Activated B cell treated with CpG ODN at 0.5 μM for 24 hours (primary cell): ENCODE data around the gene FGFR2. TPM values are rescaled to one million over a fixed set of nuclear protein-coding genes. Genes with fewer than 3 reads are reported as not detected.

Source experiments
- ATAC-seq: fragments of 200-7000 bp; cut with Tn5 transposase; one replicate; pipeline ENCODE4 v1.10.0; 2021; ENCODE audit warnings: low read depth, mild to moderate bottlenecking, moderate library complexity
- CTCF ChIA-PET: fragments of 350-600 bp; sonication (Branson Sonifier 250); formaldehyde crosslinking; loops from one replicate; lab custom pipeline; 2021; ENCODE audit warnings: antibody characterized with exemption; lab: Charles Lee
- POLR2A ChIA-PET: fragments of 350-600 bp; sonication (Branson Sonifier 250); formaldehyde crosslinking; loops from one replicate; lab custom pipeline; 2021; ENCODE audit warnings: antibody characterized with exemption; lab: Charles Lee
- DNase-seq: peaks from one replicate; pipeline ENCODE4 v3.0.0; 2022
- H3K27ac Mint-ChIP-seq: one replicate; pipeline ENCODE4 v1.8.0; 2020; ENCODE audit warnings: mixed read lengths
- H3K27me3 Mint-ChIP-seq: one replicate; pipeline ENCODE4 v1.8.0; 2021; ENCODE audit warnings: mixed read lengths
- H3K36me3 Mint-ChIP-seq: one replicate; pipeline ENCODE4 v1.8.0; 2021; ENCODE audit warnings: low read depth, mixed read lengths
- H3K4me1 Mint-ChIP-seq: one replicate; pipeline ENCODE4 v1.8.0; 2021; ENCODE audit warnings: mixed read lengths
- H3K4me3 Mint-ChIP-seq: one replicate; pipeline ENCODE4 v1.8.0; 2020; ENCODE audit warnings: mild to moderate bottlenecking, mixed read lengths
- H3K9me3 Mint-ChIP-seq: one replicate; pipeline ENCODE4 v1.8.0; 2020; ENCODE audit warnings: mixed read lengths
- CTCF ChIP-seq: fragments of 200-600 bp; IDR thresholded peaks from one replicate; pipeline ENCODE4 v1.8.0; 2022; ENCODE audit warnings: antibody characterized with exemption, mild to moderate bottlenecking
- intact Hi-C: fragments of 100-400 bp; cut with micrococcal nuclease; formaldehyde crosslinking; loops from one replicate; pipeline ENCODE4 v1.15.1; 2024
- total RNA-seq: library from RNA; stranded (reverse); gene quantifications from 2 replicates; pipeline ENCODE4 v1.2.3, GENCODE V29; 2022

Gene FGFR2
- total RNA-seq, 1 donor from 2014 or later, result not detected

DNA sequence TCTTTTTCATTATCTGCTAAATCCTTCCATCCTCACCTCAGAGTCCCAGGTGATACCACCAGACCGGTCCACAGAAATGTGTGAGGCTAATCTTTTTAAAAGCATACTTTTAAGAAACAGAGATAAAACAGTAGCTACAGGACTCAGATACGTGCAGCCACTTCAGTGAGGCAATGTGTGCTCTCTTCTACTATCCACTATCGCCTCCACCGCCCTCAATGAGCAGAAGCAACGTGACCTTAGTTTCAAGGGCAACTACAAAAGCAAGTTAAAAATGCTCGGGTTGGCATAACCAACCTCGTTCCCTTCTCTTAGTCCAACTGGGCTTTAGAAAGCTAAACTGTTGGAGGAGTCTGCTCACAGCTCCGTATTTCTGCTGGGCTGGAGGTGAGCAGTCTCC, 4.2 kb downstream of the FGFR2 start:
- TF ChIP-seq CTCF, result no peak
- DNase-seq, result no peak
- Mint-ChIP-seq H3K36me3 (no peaks in the 10 kb centered on the region), H3K27me3 (peaks cover 30% of the 10 kb centered on the region), H3K27ac (no peak overlapping the region), H3K4me1 (peaks cover 3% of the 10 kb centered on the region), H3K4me3 (no peak overlapping the region), H3K9me3 (no peaks in the 10 kb centered on the region)
- no peak for ATAC-seq
- intact Hi-C loops, result no loop called here
- POLR2A ChIA-PET, result no interaction called here
- CTCF ChIA-PET, result no interaction called here

- intact Hi-C loops, result no loop called here
- Mint-ChIP-seq H3K27ac (no peak overlapping the region), H3K27me3 (peaks cover 27% of the 10 kb centered on the region), H3K4me1 (no peaks in the 10 kb centered on the region), H3K4me3 (no peak overlapping the region), H3K36me3 (no peaks in the 10 kb centered on the region), H3K9me3 (no peaks in the 10 kb centered on the region)
- POLR2A ChIA-PET, result no interaction called here
- CTCF ChIA-PET, result no interaction called here
- ATAC-seq, result no peak
- no peak for TF ChIP-seq CTCF
- no peak for DNase-seq
Measured at GRCh38 chr10:121593281-121594075, 4.8 kb downstream of the FGFR2 start.

DNA sequence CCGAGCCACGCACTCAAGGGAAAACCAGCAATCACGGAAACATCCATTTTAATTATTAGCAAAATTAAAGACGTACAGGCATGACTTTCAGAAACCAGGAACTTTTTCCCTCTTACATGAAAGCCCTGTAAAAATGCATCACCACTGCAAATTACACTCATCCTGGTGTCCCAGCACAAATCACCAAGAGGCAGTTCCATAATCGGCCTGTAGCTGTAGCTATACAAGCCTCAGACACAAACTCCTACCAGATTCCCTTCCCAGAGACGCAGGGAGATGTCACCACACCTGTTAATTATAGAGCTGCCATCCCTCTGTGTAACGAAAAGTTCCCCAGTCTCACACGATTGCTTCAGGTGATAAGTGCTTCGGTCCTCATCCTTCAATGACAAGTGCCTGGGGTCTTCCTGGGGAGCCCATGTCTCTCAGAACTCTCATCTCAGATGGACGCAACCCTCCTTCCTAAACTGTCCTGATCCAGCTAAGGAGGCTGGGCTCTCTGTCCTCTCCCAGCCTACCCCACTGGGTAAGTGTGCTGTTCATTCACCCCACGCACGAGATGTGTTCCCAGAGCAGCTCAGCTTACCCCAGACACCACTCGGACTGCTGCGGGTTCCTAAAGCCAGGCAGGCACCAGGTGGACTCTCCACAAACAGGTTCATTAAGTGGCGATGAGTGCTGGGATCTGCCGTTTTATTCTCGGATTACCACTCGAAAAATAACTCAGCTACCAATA, 5.9 kb downstream of the FGFR2 start:
- Mint-ChIP-seq H3K4me3 (no peak overlapping the region), H3K27me3 (peaks cover 27% of the 10 kb centered on the region), H3K4me1 (no peaks in the 10 kb centered on the region), H3K9me3 (no peaks in the 10 kb centered on the region), H3K36me3 (no peaks in the 10 kb centered on the region), H3K27ac (no peak overlapping the region)
- ChIA-PET CTCF (no interaction called here), POLR2A (no interaction called here)
- ATAC-seq, result no peak
- no peak for TF ChIP-seq CTCF
- intact Hi-C loops, result no loop called here
- no peak for DNase-seq

DNA sequence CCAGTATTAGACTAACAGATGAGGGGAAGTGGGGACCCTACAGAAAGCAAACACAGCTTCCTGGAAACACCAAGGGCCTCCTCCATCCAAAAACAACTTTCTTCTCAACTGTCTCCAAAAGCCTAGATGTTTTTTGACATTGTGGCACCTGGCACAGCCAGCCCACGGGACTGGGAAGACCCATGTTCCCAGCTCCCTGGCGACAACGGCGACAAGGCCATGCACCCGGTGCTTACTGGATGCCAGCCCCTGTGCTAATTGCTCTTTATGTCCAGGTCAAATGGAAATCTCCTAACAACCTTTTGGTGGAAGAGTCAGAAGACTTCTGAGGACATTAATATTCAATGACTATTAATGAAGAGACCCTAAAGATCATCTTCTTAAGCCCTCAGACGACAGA, 7.1 kb downstream of the FGFR2 start:
- intact Hi-C loops, result no loop called here
- Mint-ChIP-seq H3K4me3 (no peak overlapping the region), H3K36me3 (no peaks in the 10 kb centered on the region), H3K9me3 (no peaks in the 10 kb centered on the region), H3K27ac (no peak overlapping the region), H3K27me3 (peaks cover 20% of the 10 kb centered on the region), H3K4me1 (no peaks in the 10 kb centered on the region)
- DNase-seq, result no peak
- ChIA-PET CTCF (no interaction called here), POLR2A (no interaction called here)
- no peak for TF ChIP-seq CTCF
- ATAC-seq, result no peak

DNA sequence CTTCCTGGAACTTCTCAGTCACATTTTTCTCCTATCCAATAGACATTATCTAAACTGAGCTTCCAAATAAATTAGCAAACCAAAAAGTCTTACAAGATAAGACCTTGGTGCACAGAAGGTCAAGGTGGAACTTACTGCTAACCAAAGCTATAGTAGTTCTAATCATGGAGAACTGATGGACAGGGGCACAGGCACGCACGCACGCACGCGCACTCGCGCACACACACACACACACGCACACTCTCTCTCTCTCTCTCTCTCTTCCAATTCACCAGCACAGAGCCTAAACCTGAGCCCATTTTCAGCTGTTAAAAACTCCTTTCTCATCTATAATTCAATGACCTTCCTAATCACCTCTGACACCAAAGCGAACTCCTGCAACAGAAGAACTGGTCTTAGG, 7.5 kb downstream of the FGFR2 start:
- Mint-ChIP-seq H3K36me3 (no peaks in the 10 kb centered on the region), H3K4me1 (no peaks in the 10 kb centered on the region), H3K27ac (no peak overlapping the region), H3K4me3 (no peak overlapping the region), H3K27me3 (peaks cover 15% of the 10 kb centered on the region), H3K9me3 (no peaks in the 10 kb centered on the region)
- DNase-seq (no peak), ATAC-seq (no peak)
- TF ChIP-seq CTCF, result no peak
- POLR2A ChIA-PET, result no interaction called here
- CTCF ChIA-PET, result no interaction called here
- intact Hi-C loops, result no loop called here
